Measurements from ENCODE around the gene SPTLC1.
A peak's percentile ranks its signal among the peaks of the same experiment; 100 is the strongest.

Gene SPTLC1

GRCh38 chr9:92071634-92072033 is 43.6 kb downstream of the SPTLC1 start:
- no peak for DNase-seq

GRCh38 chr9:92066168-92066567 is 49.0 kb downstream of the SPTLC1 start:
- DNase-seq = no peak

GRCh38 chr9:92064711-92065110 is 50.5 kb downstream of the SPTLC1 start:
- no peak for DNase-seq

- DNase-seq = no peak
Observed at GRCh38 chr9:92061184-92061583, 54.0 kb downstream of the SPTLC1 start.

- DNase-seq = no peak
Observed at GRCh38 chr9:92059661-92060060, 55.6 kb downstream of the SPTLC1 start.

GRCh38 chr9:92058723-92059444 is 56.3 kb downstream of the SPTLC1 start:
- DNase-seq = no peak

- DNase-seq = no peak
Observed at GRCh38 chr9:92058026-92058425, 57.2 kb downstream of the SPTLC1 start.

GRCh38 chr9:92057226-92057625 is 58.0 kb downstream of the SPTLC1 start:
- DNase-seq = no peak

GRCh38 chr9:92055624-92056023 is 59.6 kb downstream of the SPTLC1 start:
- no peak for DNase-seq

GRCh38 chr9:92048924-92049625 is 66.1 kb downstream of the SPTLC1 start:
- DNase-seq = no peak

- DNase-seq = no peak
Observed at GRCh38 chr9:92047500-92047899, 67.7 kb downstream of the SPTLC1 start.

GRCh38 chr9:92046676-92047075 is 68.5 kb downstream of the SPTLC1 start:
- DNase-seq = no peak

GRCh38 chr9:92044936-92045335 is 70.3 kb downstream of the SPTLC1 start:
- no peak for DNase-seq

GRCh38 chr9:92043002-92043401 is 72.2 kb downstream of the SPTLC1 start:
- no peak for DNase-seq

- DNase-seq = no peak
Observed at GRCh38 chr9:92042260-92042659, 73.0 kb downstream of the SPTLC1 start.

- DNase-seq = no peak
Observed at GRCh38 chr9:92036756-92037155, 78.5 kb downstream of the SPTLC1 start.

GRCh38 chr9:92036411-92036746 is 78.8 kb downstream of the SPTLC1 start:
- no peak for DNase-seq

- DNase-seq = no peak
Observed at GRCh38 chr9:92035687-92036410, 79.4 kb downstream of the SPTLC1 start.

- DNase-seq = no peak
Observed at GRCh38 chr9:92035146-92035545, 80.1 kb downstream of the SPTLC1 start.

- DNase-seq = no peak
Observed at GRCh38 chr9:92033991-92034390, 81.2 kb downstream of the SPTLC1 start.

- no peak for DNase-seq
Observed at GRCh38 chr9:92033307-92033706, 81.9 kb downstream of the SPTLC1 start.

GRCh38 chr9:92032891-92033290 is 82.3 kb downstream of the SPTLC1 start:
- no peak for DNase-seq

- no peak for DNase-seq
Observed at GRCh38 chr9:92030367-92030766, 84.8 kb downstream of the SPTLC1 start.

- peak in 1 of 2 experiments; percentile 4 for DNase-seq
Observed at GRCh38 chr9:92029553-92029952, 85.7 kb downstream of the SPTLC1 start.
